M059J (cell line): ENCODE measurements around the gene SMG7. TPM values are rescaled to one million over a fixed set of nuclear protein-coding genes. Genes with fewer than 3 reads are reported as not detected.
A peak's percentile ranks its signal among the peaks of the same experiment; 100 is the strongest.
"Not testable (repeated sequence)": the region's sequence is repeated elsewhere in the genome, so short reads cannot be mapped to it uniquely, and the experiment has no call there.

Experiments used
- DNase-seq: peaks from one replicate; pipeline ENCODE4 v3.0.0-alpha.2; 2012; ENCODE audit warnings: low read depth
- total RNA-seq: library from RNA; depleted of rRNA; stranded (reverse); fragments of >200 nt; shearing (Covaris generic); gene quantifications from 2 replicates; pipeline ENCODE4 v1.2.3, GENCODE V29; 2014; rRNA removed

The SMG7 gene
- 31.7 and 65.6 TPM in 2 replicates for total RNA-seq

DNA sequence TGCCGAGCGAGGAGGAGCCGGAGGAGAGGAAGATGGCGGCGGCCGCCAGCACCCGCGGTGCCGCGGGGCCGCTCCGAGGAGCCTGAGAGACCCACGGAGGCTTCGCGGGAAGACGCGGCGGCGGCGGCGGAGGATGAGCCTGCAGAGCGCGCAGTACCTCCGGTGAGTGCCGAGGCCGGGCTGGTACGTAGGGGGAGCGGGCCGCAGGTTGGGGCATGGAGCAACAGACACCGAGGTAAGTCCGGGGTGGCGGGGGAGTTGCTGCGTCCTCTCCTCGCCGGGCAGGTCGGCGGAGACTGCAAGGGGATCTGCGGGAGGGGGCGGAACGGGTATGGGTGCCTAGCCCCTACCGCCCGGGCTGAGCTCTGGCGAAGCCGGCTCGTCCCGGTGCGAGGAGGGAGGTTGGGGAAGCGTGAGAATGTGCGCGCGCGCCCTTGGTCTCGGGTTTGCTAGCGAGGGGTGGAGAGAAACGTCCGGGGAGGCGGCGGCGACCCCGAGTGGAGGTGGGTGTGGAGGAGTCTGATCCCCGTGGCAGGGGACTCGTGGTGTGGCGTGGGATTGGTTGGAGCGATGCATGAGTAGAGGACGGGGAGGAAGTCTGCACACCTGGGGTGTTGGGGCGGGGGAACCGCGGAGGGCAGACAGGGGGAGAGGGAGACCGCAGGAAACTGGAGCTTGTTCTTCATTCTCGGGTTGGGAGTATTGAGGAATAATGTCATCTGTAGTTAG, at the start of gene SMG7:
SMG7 (plus strand) TSS at position 12 of the 729 bp plus-strand sequence; CDS start at position 134, 122 bp downstream.
- peak; percentile 48 for DNase-seq

DNA sequence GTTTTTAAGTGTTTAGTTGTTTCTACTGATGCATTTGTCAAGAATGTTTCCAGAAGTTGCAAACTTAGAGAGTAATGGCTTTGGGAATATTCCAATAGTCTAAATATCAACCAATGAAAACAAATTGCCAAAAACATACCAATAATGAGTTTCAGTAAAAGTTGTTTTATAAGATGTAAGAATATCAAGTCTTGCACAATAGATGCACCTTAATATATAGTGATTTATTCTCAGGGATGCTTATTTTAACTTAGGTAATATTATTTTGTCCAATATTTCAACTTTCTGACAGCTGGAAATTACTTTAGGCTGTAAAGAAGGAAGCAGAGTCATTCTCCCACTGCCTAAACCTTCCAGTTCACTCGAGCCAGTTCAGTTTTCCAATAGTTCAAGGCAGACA, 48.8 kb upstream of the SMG7 start:
- no peak for DNase-seq

GRCh38 chr1:183424691-183425090, 47.6 kb upstream of the SMG7 start:
- no peak for DNase-seq

DNA sequence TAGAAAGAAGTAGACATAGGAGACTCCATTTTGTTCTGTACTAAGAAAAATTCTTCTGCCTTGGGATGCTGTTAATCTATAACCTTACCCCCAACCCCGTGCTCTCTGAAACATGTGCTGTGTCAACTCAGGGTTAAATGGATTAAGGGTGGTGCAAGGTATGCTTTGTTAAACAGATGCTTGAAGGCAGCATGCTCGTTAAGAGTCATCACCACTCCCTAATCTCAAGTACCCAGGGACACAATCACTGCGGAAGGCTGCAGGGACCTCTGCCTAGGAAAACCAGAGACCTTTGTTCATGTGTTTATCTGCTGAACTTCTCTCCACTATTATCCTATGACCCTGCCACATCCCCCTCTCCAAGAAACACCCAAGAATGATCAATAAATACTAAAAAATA, 44.7 kb upstream of the SMG7 start:
- not testable (repeated sequence) for DNase-seq

DNA sequence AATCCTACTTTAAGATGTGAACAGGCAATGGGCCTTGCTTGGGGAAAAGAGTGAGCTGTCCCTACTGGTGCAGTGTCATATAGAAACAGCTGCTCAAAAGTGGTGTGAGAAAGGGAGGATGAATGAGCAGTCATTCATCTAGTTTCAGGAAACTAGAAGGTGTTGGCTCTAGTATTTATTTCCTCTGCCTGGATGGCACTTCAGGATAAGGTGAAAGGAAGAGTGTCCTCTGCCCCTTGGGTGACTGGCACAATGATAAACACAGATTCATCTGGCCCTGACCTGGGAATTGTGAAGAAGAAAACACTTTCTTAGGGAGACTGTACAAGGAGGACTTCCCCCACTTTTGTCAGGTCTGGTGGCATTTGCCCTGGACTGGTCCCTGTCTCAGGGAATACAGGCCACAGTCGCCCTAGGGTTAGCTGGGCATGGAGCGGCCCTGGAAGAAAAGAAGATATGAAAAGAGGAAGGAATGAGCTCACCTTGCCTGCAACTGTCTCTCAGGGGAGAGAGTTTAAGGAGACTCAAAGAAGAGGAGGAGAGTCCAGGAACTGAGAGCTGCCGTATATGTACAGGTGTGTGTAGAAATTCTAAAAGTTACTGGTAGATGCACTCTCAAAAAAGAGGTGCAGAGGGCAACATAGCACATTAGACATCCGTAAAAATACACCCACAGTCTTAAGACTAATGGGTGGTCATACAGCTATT, 40.3 kb upstream of the SMG7 start:
- DNase-seq, result no peak

DNA sequence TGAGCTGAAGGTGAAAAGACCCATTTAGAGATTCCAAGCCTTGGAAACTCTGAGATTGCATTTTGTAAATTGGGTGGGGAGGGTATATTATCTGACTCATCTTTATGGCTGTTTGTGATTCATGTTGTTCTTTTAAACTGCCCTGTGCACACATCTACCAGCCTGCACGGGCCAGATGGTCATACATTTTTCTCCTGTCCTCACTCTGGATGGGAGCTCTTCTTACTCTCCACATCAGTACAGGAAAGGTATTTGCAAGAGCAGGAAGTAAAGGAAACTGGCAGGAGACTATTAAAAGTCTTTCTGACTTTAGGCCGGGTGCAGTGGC, 39.8 kb upstream of the SMG7 start:
- DNase-seq, result peak; percentile 56

- DNase-seq, result no peak
Observed at GRCh38 chr1:183433703-183434102, 38.6 kb upstream of the SMG7 start.

GRCh38 chr1:183435497-183435896, 36.8 kb upstream of the SMG7 start:
- no peak for DNase-seq

GRCh38 chr1:183438060-183438459, 34.2 kb upstream of the SMG7 start:
- DNase-seq, result no peak

- peak; percentile 30 for DNase-seq
Observed at GRCh38 chr1:183443011-183443410, 29.3 kb upstream of the SMG7 start.

- DNase-seq, result no peak
Observed at GRCh38 chr1:183443466-183443865, 28.8 kb upstream of the SMG7 start.

DNA sequence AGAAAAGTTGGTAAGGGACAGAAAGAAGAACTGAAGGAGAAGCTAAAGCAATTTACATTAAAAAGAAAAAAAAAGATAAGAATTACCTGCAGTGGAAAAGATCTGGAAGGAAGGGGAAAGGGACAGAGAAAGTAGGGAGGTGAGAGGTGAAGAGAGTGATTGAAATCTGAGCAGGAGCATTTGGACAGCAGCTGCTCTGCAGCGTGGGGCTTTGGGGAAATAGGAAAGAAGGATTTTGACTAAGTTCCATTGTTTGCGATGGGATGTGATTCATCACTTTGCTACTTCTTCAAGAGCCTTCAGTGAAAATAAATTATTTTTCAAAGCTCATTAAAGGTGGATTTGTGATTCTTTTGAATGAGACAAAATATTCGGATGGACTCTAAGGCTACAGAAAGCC, 28.1 kb upstream of the SMG7 start:
- peak; percentile 51 for DNase-seq

DNA sequence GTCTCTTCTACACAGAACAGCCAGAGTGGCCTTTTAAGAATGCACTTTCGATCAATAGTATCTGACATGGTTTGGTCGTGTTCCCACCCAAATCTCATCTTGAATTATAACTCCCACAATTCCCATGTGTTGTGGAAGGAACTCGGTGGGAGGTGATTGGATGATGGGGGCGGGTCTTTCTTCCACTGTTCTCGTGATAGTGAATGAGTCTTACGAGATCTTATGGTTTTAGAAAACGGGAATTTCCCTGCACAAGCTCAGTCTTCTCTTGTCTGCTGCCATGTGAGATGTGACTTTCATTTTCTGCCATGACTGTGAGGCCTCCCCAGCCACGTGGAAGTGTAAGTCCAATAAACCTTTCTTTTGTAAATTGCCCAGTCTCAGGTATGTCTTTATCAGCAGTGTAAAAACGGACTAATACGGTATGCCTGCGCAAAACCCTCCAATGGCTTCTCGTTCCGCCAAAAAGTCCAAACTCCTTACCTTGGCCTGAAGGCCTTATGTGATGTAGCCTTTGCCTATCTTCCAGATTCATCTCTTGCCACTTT, 23.0 kb upstream of the SMG7 start:
- DNase-seq, result no peak

DNA sequence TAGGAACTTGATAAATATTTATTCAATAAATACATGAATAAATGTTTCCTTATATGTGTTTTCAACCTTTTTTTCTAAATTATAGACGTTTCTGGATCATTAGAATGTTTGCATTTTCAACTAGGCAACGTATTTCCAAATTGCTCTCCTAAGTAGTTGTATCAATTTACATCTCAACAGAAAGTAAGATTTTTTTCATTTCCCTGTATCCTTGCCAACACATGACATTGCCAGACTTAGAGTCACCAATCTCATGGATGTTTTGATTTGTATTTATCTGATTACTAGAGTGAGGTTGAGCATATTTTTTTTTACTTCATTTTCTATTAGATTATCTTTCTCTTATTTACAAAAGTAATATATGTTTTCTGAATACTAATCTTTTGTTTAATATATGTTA, 22.2 kb upstream of the SMG7 start:
- peak; percentile 65 for DNase-seq

DNA sequence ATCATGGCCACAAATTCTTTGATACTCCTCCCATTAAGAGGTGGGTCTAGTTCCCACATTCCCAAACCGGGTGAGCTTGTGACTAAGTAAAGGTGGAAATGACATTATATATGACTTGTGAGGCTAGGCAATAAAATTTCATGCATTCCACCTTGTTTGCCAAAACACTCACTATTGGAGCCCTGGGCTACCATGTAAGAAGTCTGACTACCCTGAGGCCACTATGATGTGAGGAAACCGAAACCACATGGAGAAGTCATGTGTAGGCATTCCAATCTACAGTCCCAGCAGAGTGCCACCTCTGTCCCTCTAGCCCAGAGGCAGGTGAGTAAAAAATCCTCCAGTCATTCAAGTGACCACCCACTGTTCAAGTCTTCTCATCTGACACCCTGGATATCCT, 17.9 kb upstream of the SMG7 start:
- peak; percentile 96 for DNase-seq

DNA sequence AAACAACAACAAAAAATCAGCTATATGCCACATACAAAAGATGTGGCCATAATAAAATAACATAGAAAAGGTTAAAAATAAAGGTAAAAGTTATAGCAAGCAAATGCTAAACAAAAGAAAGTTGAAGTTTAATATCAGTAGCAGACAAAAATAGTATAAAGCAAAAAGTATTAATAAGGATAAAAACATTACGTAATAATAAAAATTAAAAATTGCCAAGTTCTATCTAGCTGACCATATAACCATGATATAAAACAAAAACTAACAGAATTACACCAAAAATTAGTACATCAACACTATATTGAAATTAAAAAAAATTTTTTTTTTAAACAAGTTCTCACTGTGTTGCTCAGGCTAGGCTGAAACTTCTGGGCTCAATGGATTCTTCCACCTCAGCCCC, 15.5 kb upstream of the SMG7 start:
- DNase-seq, result no peak

- DNase-seq, result no peak
Observed at GRCh38 chr1:183457449-183457848, 14.8 kb upstream of the SMG7 start.

DNA sequence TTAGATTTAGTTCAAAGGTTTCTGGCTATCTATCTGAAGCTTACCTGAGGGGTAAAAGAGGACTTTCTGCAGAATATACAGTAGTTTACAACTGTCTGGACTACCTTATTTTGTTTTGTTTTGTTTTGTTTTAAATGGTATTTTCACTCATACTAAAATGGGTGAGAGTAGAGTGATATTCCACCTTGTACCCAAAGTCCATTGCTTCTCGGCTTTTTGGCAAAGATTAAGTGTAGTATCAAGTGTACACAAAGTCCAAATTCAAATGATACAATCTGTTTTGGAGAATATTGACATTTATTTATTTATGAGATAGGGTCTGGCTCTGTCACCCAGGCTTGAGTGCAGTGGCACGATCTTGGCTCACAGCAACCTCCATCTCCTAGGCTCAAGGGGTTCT, 11.7 kb upstream of the SMG7 start:
- no peak for DNase-seq

DNA sequence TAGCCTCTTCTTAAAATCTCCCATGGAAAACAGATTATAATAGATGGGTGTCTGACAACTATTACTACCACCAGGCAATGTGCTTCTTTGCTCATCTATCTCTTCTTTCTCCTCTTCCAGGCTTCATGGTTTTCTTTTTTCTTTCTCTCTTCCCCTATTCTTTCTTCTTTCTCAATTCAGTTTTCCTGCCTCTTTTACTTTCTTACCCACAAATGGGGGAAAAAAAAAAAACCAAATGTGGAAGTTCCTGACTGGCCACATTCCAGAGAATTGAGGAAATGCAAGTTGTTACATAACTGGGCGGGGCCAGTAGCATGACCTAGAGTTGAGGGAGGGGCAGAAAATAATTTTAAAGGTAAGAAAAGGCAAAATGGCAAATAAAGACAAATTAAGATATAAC, 10.9 kb upstream of the SMG7 start:
- peak; percentile 29 for DNase-seq

GRCh38 chr1:183463566-183463965, 8.7 kb upstream of the SMG7 start:
- no peak for DNase-seq

GRCh38 chr1:183466781-183467180, 5.5 kb upstream of the SMG7 start:
- no peak for DNase-seq

DNA sequence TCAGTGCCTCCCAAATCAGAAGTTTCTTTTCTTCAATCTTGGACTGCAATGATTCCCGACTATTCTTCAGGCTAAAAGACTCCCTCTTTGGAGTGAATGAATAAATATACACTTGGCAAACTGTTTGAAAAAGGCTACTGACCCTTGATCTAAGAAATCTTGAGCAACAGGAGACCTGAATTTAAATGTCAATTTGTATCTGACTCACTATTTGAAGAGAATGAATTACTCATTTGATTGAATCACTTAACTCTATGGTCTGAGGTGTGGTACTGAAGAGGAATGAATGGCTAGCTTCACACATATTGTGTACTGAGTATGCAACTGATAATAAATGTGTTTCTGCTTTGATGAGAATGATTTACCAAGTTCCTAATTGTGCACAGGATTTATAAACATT, 4.6 kb upstream of the SMG7 start:
- DNase-seq, result peak; percentile 49
